ENCODE measurements around the gene GDF10.

DNA sequence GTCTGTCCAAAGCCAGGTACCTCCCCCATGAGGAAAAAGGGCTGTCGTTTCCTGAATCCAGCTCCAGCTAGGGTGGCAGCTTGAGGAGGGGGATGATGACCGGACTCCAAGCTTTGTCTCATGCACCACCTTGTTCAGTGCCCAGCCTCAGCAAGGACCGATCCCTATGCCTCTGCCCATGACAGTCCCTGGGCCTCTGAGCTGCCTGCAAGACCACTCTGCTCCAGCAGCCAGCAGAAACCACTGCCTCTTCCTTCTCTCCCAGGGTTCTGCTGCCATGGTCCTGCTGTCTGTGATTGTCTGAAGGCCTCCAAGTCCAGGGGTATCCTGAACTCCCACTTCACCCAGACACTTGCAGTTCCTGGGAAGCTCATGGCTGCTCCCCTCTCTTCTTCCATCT lies 21.3 kb upstream of the GDF10 start:
- TF ChIP-seq PCBP2 (optimal IDR thresholded peaks at IDR 0.05; ENCODE audit: low read depth, low read length, poor library complexity, severe bottlenecking) (no peak), RORA (CRISPR knock-in tag; IDR thresholded peaks at IDR 0.05) (no peak), POLR2A (IDR thresholded peaks at IDR 0.05; ENCODE audit: insufficient read depth in 1 of 2, low read depth in 2 of 2, low read length in 2 of 2) (no peak), EP300 (IDR thresholded peaks at IDR 0.05; ENCODE audit: low read depth in 2 of 2, low read length in 2 of 2) (no peak), EP300 (CRISPR knock-in tag; IDR thresholded peaks at IDR 0.05; ENCODE audit: borderline replicate concordance) (no peak), CHD4 (IDR thresholded peaks at IDR 0.05; ENCODE audit: borderline replicate concordance, low read length) (no peak), SRSF9 (IDR thresholded peaks at IDR 0.05; ENCODE audit: borderline replicate concordance, insufficient read depth, low read depth, low read length, poor library complexity, severe bottlenecking) (no peak), FOSL1 (CRISPR knock-in tag; IDR thresholded peaks at IDR 0.05; ENCODE audit: borderline replicate concordance) (no peak)
- TF ChIP-seq, protein P1, sequence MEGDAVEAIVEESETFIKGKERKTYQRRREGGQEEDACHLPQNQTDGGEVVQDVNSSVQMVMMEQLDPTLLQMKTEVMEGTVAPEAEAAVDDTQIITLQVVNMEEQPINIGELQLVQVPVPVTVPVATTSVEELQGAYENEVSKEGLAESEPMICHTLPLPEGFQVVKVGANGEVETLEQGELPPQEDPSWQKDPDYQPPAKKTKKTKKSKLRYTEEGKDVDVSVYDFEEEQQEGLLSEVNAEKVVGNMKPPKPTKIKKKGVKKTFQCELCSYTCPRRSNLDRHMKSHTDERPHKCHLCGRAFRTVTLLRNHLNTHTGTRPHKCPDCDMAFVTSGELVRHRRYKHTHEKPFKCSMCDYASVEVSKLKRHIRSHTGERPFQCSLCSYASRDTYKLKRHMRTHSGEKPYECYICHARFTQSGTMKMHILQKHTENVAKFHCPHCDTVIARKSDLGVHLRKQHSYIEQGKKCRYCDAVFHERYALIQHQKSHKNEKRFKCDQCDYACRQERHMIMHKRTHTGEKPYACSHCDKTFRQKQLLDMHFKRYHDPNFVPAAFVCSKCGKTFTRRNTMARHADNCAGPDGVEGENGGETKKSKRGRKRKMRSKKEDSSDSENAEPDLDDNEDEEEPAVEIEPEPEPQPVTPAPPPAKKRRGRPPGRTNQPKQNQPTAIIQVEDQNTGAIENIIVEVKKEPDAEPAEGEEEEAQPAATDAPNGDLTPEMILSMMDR (CRISPR knock-in tag; IDR thresholded peaks at IDR 0.05) = no peak
- TF ChIP-seq, protein P2, sequence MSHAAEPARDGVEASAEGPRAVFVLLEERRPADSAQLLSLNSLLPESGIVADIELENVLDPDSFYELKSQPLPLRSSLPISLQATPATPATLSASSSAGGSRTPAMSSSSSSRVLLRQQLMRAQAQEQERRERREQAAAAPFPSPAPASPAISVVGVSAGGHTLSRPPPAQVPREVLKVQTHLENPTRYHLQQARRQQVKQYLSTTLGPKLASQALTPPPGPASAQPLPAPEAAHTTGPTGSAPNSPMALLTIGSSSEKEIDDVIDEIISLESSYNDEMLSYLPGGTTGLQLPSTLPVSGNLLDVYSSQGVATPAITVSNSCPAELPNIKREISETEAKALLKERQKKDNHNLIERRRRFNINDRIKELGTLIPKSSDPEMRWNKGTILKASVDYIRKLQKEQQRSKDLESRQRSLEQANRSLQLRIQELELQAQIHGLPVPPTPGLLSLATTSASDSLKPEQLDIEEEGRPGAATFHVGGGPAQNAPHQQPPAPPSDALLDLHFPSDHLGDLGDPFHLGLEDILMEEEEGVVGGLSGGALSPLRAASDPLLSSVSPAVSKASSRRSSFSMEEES (CRISPR knock-in tag; IDR thresholded peaks at IDR 0.05) = no peak

All from HepG2 (cell line).